Neural cell (in vitro differentiated cells): ENCODE results near the gene DAG1. TPM values are rescaled to one million over a fixed set of nuclear protein-coding genes. Genes with fewer than 3 reads are reported as not detected.

Experiments used
- H2AFZ ChIP-seq: fragments of 200-600, 300-800 bp; sonication (generic), shearing (Covaris generic); 2 replicates; pipeline ENCODE4 v1.6.0; 2014; ENCODE audit warnings: low read depth, mild to moderate bottlenecking, antibody characterized with exemption, low read length, moderate library complexity
- H3F3A ChIP-seq: fragments of 200-600 bp; shearing (Covaris generic); 2 replicates; pipeline ENCODE4 v1.6.1; 2016; ENCODE audit warnings: mild to moderate bottlenecking, moderate library complexity, mixed read lengths, antibody characterized with exemption, low read length; ENCODE audit not compliant: insufficient read depth, poor library complexity, severe bottlenecking
- H3K27ac ChIP-seq: fragments of 200-600, 300-800 bp; sonication (generic), shearing (Covaris generic); 2 replicates; pipeline ENCODE4 v1.5.1; 2014; ENCODE audit warnings: mild to moderate bottlenecking, low read length, moderate library complexity
- H3K27me3 ChIP-seq: fragments of 300-800, 200-600 bp; sonication (generic), shearing (Covaris generic); 2 replicates; pipeline ENCODE4 v1.6.0; 2014; ENCODE audit warnings: mild to moderate bottlenecking, low read depth, low read length, moderate library complexity; ENCODE audit not compliant: insufficient read depth
- H3K36me3 ChIP-seq: fragments of 300-800, 200-600 bp; sonication (generic), shearing (Covaris generic); 2 replicates; pipeline ENCODE4 v1.5.1; 2014; ENCODE audit warnings: mild to moderate bottlenecking, antibody characterized with exemption, low read length, moderate library complexity; ENCODE audit not compliant: insufficient read depth
- H3K4me2 ChIP-seq: fragments of 300-800, 200-600 bp; sonication (generic), shearing (Covaris generic); 2 replicates; pipeline ENCODE4 v1.6.0; 2014; ENCODE audit warnings: mild to moderate bottlenecking, low read length
- H3K4me3 ChIP-seq: fragments of 300-800, 200-600 bp; sonication (generic), shearing (Covaris generic); 2 replicates; pipeline ENCODE4 v1.5.1; 2014; ENCODE audit warnings: mild to moderate bottlenecking, low read length, moderate library complexity
- H3K79me2 ChIP-seq: fragments of 200-600 bp; shearing (Covaris generic); replicated peaks from 2 replicates; pipeline ENCODE4 v1.6.0; 2014; ENCODE audit warnings: mild to moderate bottlenecking, low read length, moderate library complexity; ENCODE audit not compliant: insufficient read depth
- H3K9ac ChIP-seq: fragments of 300-800, 200-600 bp; sonication (generic), shearing (Covaris generic); 2 replicates; pipeline ENCODE4 v1.6.1; 2016; ENCODE audit warnings: mild to moderate bottlenecking, low read length, mixed read lengths
- H3K9me2 ChIP-seq: fragments of 200-600 bp; shearing (Covaris generic); 2 replicates; pipeline ENCODE4 v1.6.1; 2016; ENCODE audit warnings: mild to moderate bottlenecking, low read length, mixed read lengths; ENCODE audit not compliant: insufficient read depth
- H3K9me3 ChIP-seq: fragments of 200-600, 300-800 bp; sonication (generic), shearing (Covaris generic); 2 replicates; pipeline ENCODE4 v1.6.1; 2016; ENCODE audit warnings: mild to moderate bottlenecking, mixed run types, low read length, moderate library complexity, mixed read lengths
- H4K20me1 ChIP-seq: fragments of 200-600 bp; shearing (Covaris generic); 2 replicates; pipeline ENCODE4 v1.6.1; 2016; ENCODE audit warnings: mild to moderate bottlenecking, mixed run types; ENCODE audit not compliant: insufficient read depth
- CTCF ChIP-seq: fragments of 450-650 bp; IDR thresholded peaks from 2 replicates; pipeline ENCODE4 v1.5.1; 2014; ENCODE audit warnings: antibody characterized with exemption, mild to moderate bottlenecking, moderate library complexity; ENCODE audit not compliant: poor library complexity, severe bottlenecking
- EP300 ChIP-seq: fragments of 450-650 bp; conservative IDR thresholded peaks from 2 replicates; pipeline ENCODE4 v1.6.1; 2014; ENCODE audit warnings: antibody characterized with exemption, mild to moderate bottlenecking, moderate library complexity; ENCODE audit not compliant: poor library complexity, severe bottlenecking
- EZH2 ChIP-seq: fragments of 200-600, 300-800 bp; shearing (Covaris generic), sonication (generic); IDR thresholded peaks from 2 replicates; pipeline ENCODE4 v1.6.1; 2014; ENCODE audit warnings: antibody characterized with exemption, low read length, borderline replicate concordance, mild to moderate bottlenecking; ENCODE audit not compliant: insufficient read depth, poor library complexity, severe bottlenecking
- MXI1 ChIP-seq: fragments of 450-650 bp; conservative IDR thresholded peaks from 2 replicates; pipeline ENCODE4 v1.6.1; 2014; ENCODE audit warnings: antibody characterized with exemption, mild to moderate bottlenecking; ENCODE audit not compliant: poor library complexity, severe bottlenecking
- POLR2AphosphoS5 ChIP-seq: IDR thresholded peaks from 2 replicates; pipeline ENCODE4 v1.6.1; 2012
- RAD21 ChIP-seq: fragments of 450-650 bp; conservative IDR thresholded peaks from 2 replicates; pipeline ENCODE4 v1.6.1; 2014; ENCODE audit warnings: antibody characterized with exemption, mild to moderate bottlenecking, moderate library complexity
- SMC3 ChIP-seq: fragments of 450-650 bp; conservative IDR thresholded peaks from 2 replicates; pipeline ENCODE4 v1.6.1; 2014; ENCODE audit warnings: antibody characterized with exemption, mild to moderate bottlenecking, moderate library complexity; ENCODE audit not compliant: poor library complexity
- TAF1 ChIP-seq: IDR thresholded peaks from 2 replicates; pipeline ENCODE4 v1.6.1; 2012; ENCODE audit warnings: low read depth
- polyA plus RNA-seq: library from polyadenylated mRNA; depleted of rRNA; stranded (reverse); fragments of >200 nt; gene quantifications from 2 replicates; pipeline ENCODE4 v1.2.3, GENCODE V29; 2014
- TF ChIP-seq, protein P1 (sequence below): IDR thresholded peaks from 2 replicates; pipeline ENCODE4 v1.6.1; 2012; ENCODE audit warnings: borderline replicate concordance

DAG1 gene
- polyA plus RNA-seq, 1 donor from 2014 or later: 14.3 TPM

GRCh38 chr3:49563040-49563578, 93.0 kb downstream of the DAG1 start:
- H3K4me3 ChIP-seq: no peak overlapping the region
- H3K27ac ChIP-seq: no peak overlapping the region
- no peaks in the 10 kb centered on the region for H3K27me3 ChIP-seq
- H3K79me2 ChIP-seq: peaks cover 56% of the 10 kb centered on the region
- H3K9me2 ChIP-seq: no peaks in the 10 kb centered on the region
- no peak overlapping the region for H3K4me2 ChIP-seq
- H3K36me3 ChIP-seq: peaks cover 15% of the 10 kb centered on the region
- H3F3A ChIP-seq: no peaks in the 10 kb centered on the region
- no peaks in the 10 kb centered on the region for H3K9me3 ChIP-seq
- H2AFZ ChIP-seq: no peak overlapping the region
- no peak for TF ChIP-seq RAD21
- no peak for TF ChIP-seq EP300
- TF ChIP-seq MXI1: no peak
- TF ChIP-seq CTCF: no peak
- TF ChIP-seq SMC3: no peak
- TF ChIP-seq, protein P1, sequence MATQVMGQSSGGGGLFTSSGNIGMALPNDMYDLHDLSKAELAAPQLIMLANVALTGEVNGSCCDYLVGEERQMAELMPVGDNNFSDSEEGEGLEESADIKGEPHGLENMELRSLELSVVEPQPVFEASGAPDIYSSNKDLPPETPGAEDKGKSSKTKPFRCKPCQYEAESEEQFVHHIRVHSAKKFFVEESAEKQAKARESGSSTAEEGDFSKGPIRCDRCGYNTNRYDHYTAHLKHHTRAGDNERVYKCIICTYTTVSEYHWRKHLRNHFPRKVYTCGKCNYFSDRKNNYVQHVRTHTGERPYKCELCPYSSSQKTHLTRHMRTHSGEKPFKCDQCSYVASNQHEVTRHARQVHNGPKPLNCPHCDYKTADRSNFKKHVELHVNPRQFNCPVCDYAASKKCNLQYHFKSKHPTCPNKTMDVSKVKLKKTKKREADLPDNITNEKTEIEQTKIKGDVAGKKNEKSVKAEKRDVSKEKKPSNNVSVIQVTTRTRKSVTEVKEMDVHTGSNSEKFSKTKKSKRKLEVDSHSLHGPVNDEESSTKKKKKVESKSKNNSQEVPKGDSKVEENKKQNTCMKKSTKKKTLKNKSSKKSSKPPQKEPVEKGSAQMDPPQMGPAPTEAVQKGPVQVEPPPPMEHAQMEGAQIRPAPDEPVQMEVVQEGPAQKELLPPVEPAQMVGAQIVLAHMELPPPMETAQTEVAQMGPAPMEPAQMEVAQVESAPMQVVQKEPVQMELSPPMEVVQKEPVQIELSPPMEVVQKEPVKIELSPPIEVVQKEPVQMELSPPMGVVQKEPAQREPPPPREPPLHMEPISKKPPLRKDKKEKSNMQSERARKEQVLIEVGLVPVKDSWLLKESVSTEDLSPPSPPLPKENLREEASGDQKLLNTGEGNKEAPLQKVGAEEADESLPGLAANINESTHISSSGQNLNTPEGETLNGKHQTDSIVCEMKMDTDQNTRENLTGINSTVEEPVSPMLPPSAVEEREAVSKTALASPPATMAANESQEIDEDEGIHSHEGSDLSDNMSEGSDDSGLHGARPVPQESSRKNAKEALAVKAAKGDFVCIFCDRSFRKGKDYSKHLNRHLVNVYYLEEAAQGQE: no peak
- TF ChIP-seq EZH2: no peak
- no peak for TF ChIP-seq TAF1
- no peak for TF ChIP-seq POLR2AphosphoS5
- H4K20me1 ChIP-seq: peaks cover 3% of the 10 kb centered on the region
- no peak overlapping the region for H3K9ac ChIP-seq

GRCh38 chr3:49563766-49564165, 93.7 kb downstream of the DAG1 start:
- no peak overlapping the region for H2AFZ ChIP-seq
- H3K9ac ChIP-seq: no peak overlapping the region
- no peak for TF ChIP-seq EP300
- TF ChIP-seq TAF1: no peak
- TF ChIP-seq POLR2AphosphoS5: no peak
- no peak for TF ChIP-seq RAD21
- H3K27me3 ChIP-seq: no peaks in the 10 kb centered on the region
- no peak overlapping the region for H3K4me3 ChIP-seq
- no peaks in the 10 kb centered on the region for H3K9me2 ChIP-seq
- no peak overlapping the region for H3K4me2 ChIP-seq
- H3K9me3 ChIP-seq: no peaks in the 10 kb centered on the region
- no peak overlapping the region for H3K27ac ChIP-seq
- H3K36me3 ChIP-seq: peaks cover 15% of the 10 kb centered on the region
- H3K79me2 ChIP-seq: peaks cover 54% of the 10 kb centered on the region
- peaks cover 3% of the 10 kb centered on the region for H4K20me1 ChIP-seq
- no peaks in the 10 kb centered on the region for H3F3A ChIP-seq
